ENCODE measurements around the gene MPL. TPM values are rescaled to one million over a fixed set of nuclear protein-coding genes. Genes with fewer than 3 reads are reported as not detected.
"Not testable (repeated sequence)": the region's sequence is repeated elsewhere in the genome, so short reads cannot be mapped to it uniquely, and the experiment has no call there.

MPL gene
- polyA plus RNA-seq, 1 donor, result 0.83 TPM

DNA sequence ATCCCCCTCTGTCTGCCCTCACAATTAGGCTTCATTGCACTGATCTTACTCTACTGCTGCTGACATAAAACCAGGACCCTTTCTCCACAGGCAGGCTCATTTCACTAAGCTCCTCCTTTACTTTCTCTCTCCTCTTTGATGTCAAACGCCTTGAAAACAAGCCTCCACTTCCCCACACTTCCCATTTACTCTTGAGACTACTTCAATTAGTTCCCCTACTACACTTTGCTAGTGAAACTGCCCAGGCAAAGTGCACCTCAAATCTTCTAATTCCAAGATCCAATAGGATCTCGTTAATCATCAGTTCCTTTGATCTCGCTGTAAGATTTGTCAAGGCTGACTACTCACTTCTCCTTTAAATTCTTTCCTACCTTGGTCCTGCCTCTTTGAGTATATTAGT, 15.3 kb downstream of the MPL start:
- no peak for DNase-seq

DNA sequence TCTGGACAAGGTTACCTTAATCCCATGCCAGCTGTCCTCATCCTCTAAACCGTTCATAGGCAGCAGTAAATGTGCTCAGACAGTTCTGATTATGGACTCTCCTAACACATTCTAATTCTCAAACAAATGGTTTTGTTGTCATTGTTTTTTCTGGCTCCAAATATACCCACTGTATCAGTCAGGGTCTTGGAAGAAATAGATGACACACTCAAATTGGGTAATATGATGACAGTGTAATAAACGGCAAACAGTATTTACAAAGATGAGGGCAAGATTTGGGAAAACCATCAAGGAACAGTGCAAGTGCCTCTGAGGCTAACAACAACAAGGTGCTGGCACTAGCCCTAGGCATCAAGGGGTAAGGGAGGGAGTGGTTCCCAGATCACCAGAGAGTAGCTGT, 16.9 kb downstream of the MPL start:
- no peak for DNase-seq

DNA sequence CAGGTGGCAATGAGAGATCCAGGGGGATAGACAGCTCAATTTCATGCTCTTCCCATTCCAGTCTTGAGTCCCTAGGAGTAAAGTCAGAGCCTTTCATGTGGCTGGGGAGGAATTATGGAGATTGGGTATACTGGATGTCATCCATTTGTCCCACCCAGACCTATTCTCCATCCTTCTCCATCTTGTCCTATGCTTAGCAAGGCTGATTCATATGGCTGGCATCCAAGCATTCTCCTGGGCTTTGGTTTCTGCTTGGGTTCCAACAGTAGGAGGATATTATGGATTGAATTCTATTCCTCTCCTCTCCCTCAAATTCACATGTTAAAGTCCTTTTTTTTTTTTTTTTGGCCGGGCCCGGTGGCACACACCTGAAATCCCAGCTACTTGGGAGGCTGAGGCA, 17.3 kb downstream of the MPL start:
- no peak for DNase-seq

DNA sequence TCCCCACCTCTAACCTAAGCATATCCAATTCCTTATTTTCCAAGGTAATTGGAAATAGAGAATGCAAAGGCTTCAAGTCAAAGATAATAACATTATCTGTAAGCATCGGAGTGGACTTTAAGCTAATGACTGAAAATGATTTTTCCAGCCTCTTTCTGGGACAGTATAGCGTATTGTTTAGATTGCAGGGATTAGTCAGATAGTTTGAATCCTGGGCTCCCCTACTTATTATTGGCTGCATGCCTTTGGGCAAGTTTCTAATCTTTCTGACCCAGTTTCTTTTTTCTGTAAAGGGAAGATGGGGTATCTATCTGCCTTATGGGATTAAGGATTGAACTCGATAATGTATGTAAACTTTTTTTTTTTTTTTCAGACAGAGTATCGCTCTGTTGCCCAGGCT, 19.6 kb downstream of the MPL start:
- DNase-seq, result no peak

DNA sequence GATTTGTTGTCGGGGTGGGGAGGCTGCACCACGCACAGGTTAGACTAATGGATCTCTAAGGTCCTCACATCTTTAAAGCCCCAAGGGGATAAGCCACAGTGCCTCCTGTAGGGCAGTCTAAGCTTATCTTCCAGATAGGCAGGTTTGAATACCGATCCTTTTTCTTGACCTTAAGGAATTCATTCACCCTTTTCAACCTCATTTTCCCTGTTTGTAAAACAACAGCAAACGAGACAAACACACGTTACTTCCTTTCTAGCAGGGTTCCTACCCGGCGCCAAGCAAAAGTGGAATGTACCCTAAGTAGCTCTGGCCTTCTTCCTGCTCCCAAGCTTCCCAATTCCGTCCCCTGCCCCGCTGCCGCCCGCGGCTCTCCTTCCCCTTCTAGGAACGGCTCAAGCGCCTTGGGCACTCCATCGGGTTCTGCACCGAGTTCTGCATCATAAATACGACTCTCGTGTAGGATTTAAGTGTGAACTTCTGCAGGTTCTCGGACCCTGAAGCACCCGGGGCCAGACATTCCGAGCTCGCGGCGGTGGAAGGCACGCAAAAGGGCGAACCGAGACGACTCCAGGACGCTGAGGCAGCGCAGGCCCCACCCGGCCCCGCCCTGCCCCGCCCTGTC, 20.6 kb downstream of the MPL start:
- DNase-seq, result no peak

DNA sequence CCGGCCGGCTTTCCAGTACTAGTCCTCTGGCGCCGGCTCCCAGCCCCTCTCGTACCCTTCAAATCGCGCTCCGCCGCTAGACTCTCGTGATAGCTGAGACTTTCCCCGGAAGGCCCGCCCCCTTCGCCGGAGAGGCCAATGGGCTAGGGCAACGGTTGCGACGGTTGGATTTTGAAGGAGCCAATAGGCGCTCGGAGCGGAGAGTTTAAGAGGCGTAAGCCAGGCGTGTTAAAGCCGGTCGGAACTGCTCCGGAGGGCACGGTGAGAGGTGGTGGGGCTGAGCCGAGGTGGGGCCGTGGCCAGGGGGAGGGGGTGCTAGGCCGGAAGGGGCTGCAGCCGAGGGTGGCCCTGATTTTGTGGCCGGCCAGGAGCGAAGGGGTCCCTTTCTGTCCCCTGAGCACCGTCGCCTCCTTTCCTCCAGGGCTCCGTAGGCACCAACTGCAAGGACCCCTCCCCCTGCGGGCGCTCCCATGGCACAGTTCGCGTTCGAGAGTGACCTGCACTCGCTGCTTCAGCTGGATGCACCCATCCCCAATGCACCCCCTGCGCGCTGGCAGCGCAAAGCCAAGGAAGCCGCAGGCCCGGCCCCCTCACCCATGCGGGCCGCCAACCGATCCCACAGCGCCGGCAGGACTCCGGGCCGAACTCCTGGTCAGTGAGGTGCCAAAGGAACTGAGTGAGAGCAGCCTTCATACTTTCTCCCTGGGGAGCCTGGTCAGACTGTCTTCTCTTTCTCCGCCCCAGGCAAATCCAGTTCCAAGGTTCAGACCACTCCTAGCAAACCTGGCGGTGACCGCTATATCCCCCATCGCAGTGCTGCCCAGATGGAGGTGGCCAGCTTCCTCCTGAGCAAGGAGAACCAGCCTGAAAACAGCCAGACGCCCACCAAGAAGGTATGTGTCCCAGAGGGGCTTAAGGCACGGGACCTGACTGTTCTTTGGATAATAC, 21.4 kb downstream of the MPL start, which contains the start of gene CDC20:
Gene CDC20, plus strand, starts transcription at position 236 of the 948 bp plus-strand sequence. Its CDS starts 235 bp downstream, at position 471.
- DNase-seq, result peak; percentile 98

DNA sequence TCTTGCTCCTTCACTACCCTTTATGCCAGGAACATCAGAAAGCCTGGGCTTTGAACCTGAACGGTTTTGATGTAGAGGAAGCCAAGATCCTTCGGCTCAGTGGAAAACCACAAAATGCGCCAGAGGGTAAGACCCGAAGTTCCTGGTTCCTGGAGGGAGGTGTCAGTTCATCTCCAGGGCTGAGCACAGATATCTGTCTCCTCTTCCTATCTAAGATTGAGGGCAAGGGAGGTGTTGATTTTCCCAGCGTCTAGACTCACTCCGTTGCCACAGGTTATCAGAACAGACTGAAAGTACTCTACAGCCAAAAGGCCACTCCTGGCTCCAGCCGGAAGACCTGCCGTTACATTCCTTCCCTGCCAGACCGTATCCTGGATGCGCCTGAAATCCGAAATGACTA, 22.1 kb downstream of the MPL start:
- no peak for DNase-seq

DNA sequence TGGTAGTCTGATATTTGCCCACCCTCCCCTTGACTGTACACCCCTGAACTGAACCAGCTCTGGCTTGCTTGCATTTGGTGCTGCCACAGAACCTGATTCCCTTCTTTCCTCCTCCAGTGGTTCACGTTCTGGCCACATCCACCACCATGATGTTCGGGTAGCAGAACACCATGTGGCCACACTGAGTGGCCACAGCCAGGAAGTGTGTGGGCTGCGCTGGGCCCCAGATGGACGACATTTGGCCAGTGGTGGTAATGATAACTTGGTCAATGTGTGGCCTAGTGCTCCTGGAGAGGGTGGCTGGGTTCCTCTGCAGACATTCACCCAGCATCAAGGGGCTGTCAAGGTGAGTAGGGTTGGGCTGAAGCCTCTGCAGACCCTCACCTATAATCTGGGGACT, 23.0 kb downstream of the MPL start:
- DNase-seq, result no peak

DNA sequence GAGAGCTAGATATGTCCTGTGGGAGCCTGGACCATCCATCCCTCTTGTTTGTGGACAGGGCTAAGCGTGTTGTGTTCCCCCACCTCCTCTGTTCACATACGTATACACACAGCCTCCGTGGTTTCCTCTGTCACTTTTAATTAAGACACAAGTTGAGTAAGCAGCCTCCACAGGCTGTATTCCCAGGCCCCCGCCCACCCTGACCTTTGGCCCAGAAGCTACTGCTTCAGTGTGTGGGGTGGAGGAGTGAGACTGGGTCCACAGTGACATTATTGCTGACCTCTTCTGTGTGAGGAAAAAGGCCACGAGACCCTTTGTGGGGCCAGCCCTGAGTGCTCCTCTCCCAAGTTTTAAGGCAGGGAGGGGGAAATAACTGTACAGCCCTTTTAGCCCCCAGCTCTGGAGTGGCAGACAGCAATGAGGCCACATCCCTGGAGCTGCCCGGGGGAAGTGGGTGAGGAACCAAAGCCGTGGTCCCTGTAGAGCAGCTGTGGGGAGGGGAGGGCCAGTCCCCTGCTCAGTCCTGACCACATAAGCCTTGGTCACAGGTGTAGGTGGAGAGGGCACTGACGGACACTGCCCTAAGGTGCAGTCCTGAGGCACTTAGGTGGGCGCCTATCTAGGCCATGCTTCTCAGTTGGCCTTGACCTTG, 25.8 kb downstream of the MPL start:
- DNase-seq, result no peak

DNA sequence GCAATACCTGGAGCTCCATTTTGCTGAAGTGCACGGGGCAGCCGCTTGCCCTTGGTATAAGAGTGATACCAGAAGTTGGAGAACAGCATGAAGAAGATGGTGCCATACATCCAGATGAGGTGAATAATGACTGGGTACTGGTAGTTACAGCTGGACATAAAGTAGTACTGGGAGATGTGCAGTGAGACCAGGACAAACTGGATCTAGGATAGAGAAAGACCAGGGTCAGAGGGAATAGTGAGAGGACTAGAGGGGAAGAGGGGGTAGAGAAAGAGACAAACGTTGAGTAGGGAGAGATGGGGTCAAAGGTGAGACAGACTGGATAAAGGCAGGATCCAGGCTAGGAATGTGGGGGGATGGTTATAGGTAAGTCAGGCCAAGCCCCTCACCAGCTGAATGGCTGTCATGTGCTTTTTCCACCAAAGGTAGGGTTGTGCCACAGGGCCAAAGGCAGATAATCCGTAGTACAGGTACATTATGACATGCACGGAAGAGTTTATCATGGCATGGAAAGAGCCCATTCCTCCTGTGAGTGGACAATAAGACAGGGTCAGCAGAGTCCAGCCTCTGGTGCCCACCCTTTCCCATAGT, 26.4 kb downstream of the MPL start:
- no peak for DNase-seq

DNA sequence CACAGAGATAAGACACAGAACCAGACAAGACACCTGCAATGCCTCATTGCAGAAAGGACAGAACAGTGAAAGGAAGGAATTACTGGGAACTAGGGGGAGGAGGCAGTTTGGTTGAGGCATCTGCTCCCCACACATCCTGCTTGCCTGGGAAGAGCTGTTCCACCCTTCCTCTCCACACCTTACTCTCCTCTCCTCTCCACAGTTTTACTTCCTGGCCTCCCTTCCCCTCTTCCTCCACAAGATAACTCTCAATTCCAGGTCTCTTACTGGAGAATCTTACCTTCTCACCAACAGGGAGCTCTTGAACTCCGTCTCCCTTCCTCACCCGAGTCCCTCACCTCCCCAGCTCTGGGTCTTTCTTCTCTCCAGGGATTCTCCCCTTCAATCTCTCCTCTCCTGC, 28.1 kb downstream of the MPL start:
- no peak for DNase-seq

DNA sequence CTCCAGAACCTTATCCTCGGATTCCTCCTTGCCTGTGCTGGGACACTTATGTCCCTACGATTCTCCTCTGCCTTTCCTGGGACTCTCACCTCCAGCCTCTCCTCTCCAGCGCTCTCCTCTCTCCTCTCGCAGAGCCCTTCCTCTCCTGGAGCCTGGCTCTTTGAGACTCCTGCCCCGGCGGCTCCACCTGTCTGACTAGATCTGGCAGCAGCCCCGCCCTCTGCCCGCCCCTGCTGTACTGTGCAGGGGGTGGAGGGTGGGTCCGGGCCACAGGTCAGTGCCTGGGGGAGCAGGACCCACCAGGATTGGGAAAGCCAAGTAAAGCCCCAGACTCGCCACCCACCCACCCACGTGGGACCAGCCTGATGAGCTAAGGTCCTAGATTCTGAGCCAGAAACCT, 28.6 kb downstream of the MPL start:
- no peak for DNase-seq

DNA sequence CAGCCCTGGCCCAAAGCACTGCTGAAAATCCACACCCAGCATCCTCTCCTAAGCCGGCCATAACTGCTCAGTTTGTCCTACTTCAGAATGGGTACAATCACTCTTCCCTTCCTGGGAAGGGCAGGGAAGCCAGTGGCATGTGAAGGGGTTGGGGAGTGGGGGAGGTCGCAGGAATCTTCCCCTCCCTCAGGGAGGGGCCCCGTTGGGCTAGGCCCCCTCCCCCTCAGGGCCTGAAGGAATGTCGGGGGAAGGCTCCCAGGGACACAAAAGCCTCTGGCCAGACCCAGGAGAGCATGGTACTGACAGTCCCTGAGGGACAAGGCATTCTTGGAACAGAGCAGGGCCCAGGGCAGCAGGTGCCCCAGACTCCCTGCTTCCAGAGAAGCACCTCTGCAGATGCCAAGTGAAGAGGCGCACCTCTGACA, 29.0 kb downstream of the MPL start:
- DNase-seq, result no peak

DNA sequence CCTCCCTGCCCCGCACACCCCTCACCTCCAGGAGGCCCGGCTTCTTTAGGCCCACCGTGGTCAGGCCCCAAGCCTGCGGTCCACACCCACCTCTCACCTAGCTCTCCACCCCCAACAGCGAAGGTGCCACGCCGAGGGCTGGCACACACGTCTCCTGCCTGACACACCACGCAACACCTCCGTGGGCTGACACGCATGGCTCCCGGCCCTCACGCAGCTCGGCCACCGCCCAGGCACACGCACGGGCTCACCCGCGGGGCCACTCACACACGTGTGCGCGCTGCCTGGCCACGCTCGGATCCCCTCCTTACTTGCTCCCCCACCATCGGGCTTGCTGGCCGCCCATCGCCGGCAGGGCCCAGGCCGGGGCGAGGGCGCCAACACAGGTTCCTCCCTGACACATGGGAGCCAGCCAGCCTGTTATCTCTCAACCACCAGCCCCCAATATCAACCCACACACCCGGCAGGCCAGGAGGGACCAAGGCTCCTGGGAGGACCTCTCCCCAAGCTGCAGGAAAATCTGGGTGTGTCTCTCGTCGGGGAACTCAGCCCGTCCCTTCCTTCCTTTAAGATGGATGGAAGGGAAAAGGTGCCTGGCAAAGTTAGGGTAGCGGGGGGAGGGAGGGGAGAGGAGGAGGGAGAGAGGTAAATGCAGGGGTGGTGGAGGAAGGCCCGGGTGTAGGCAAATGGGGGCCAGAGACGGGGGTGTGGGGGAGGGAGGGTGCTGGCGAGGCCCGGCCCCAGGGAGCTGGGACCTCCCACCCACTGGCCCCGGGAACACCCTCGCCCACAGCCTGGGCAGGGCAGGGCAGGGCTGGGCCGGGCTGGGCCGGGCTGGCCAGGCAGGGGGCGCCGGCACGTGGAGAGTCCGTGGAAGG, 29.6 kb downstream of the MPL start:
- DNase-seq, result no peak

DNA sequence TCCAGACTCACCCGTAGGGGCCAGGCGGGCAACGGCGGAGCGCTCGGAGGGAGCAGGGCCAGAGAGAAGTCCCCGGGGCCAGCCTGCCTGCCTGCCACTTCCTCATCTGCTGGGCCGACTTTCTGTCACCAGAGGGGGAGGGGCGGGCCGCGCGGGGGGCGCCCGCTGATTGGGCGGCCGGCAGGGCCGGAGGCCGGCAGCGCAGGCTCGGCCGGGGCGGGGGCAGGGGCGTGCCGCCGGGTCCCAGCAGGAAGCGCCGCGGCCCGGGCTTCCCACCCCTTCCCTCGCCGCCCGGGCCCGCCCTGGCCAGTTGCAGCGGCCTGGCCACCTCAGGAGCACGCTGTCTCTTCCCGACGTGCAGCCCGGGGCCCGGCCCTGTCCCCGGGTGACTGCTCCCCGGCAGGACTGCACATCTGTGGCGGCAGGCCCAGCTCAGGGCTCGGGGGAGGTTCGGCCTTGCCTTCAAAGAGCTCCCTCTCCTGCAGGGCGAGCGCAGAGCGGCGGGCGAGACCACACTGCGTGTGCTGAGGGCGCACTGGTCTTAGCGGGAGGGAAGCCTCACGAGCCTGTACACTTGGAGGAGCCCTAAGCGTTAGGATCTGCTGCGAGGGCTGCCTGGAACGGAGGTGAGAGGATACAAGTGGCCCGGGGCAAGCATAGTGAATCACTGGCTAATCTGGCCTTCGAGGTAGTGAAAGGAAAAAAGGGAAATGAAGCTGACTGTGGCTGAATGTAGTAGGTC, 30.5 kb downstream of the MPL start, which contains the start of gene ELOVL1:
Gene ELOVL1, minus strand, starts transcription at position 108 of the 742 bp plus-strand sequence. CDS start 2,402 bp downstream, outside the sequence.
- peak; percentile 85 for DNase-seq

DNA sequence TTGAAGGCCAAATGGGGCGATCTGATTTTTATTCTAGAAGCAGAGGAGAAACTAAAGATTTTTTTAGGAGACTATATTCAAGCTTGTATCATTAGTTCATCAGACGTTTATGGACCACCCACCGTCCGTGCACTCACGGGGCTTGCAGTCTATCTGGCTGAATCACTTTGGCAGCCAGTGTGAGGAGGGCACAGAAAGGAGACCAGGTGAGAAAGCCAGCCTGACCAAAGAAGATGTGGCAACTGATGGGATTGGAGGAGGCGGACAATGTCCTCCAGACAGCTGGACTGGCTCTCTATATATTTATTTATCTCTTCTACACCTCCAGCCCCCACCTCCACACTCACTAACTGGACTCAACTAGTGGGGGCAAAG, 31.0 kb downstream of the MPL start:
- no peak for DNase-seq

DNA sequence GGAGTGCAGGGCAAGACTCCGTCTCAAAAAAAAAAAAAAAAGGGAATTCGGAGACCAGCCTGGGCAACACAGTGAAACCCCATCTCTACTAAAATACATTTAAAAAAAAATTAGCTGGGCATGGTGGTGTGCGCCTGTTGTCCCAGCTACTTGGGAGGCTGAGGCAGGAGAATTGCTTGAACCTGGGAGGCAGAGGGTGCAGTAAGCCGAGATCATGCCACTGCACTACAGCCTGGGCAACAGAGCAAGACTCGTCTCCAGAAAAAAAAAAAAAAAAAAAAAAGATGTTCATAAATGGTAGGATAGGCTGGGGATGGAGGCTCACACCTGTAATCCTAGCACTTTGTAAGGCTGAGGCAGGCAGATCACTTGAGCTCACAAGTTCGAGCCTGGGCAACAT, 32.2 kb downstream of the MPL start:
- DNase-seq, result not testable (repeated sequence)

DNA sequence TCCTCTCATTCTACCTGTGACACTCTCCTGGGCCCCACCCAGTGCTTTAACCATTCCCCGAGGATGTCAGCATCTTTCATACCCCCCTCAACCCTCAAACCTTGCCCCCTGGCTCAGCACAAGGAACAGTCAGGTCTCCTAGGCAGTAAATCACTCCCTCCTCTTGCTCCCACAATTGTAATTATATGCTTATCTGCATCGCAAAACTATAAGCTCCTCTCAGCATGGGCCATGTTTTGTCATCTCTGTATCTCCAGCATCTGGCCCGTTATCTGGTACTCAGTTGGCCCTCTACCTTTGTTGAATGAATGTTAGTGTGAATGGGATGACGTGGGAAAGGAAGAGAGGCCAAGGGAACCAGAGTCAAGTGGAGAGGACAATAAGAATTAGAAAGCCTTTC, 32.9 kb downstream of the MPL start:
- DNase-seq, result no peak

DNA sequence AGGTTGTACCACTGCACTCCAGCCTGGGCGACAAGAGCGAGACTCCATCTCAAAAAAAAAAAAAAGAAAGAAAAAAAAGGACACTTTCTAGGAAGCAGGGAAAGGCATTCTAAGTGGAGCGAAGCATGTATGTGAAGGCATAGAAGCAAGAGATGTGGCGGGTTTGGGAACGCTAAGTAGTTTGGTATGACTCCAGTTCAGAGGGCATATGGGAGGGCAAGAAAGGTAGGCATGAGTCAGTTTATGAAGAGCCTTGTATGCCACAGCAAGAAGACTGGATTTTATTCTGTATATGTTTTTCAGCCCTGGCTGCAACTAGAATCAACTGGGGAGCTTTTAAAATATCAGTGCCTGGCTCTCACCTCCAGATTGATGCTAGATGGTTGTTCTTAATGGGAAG, 34.6 kb downstream of the MPL start:
- no peak for DNase-seq

DNA sequence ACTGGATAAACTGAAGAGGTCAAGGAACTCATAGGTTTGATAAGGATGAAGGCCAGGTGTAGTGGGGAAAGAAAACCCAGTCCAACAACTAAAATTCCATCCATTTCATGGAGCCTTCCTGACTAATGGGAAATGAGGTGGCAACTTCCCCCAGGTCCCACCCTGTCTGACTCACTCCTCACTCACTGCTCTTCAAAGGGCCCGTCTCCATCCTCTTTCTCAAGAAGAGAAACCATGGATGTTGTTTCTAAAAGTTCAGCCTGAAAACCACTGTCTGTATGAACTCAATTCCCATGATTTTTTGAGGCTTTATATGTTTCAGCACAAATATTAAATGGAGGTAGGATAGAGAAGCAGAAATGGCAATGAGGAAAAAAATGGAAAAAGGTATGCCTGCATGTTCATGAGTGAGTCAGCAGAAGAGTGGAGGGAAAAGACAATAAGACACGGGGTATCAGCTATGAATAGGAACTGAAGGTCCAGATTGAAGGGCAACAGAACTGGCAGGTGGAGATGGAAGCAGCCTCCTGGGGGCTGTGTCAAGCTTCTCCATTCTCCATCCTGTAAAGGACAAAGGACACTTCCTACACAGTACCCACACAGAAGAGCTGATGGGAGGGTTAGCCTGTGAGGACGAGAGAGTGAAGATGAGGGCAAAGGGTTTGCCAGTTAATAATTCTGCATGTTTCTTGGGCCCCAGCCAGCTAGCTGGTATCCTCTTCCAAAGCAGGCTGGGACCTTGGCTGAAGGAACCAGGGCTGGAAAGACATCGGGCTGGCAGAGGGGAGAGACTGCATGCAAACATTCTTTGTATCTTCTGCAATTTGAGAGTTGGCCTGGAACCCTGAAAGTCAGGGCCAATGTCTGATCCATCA, 35.7 kb downstream of the MPL start:
- DNase-seq, result no peak

Data from left kidney (tissue), 2 donors.